CD4-positive, alpha-beta T cell treated with Interleukin-21 for 1 hour (primary cell): ENCODE measurements around the gene GEN1.
A peak's percentile ranks its signal among the peaks of the same experiment; 100 is the strongest.

ENCODE experiments used
- DNase-seq: peaks from one replicate; pipeline ENCODE4 v3.0.0-alpha.2; 2020

GEN1 gene

GRCh38 chr2:17753803-17754663, at the start of gene GEN1, which contains the start of gene SMC6:
TSS of gene GEN1 (plus strand) at chr2:17754138. CDS start at chr2:17759944, 5,806 bp downstream.
TSS of gene SMC6 (minus strand) at chr2:17753810. CDS start at chr2:17745946, 7,864 bp downstream.
- DNase-seq, result peak; percentile 89

GRCh38 chr2:17706845-17707244, 47.1 kb upstream of the GEN1 start:
- DNase-seq, result no peak

GRCh38 chr2:17708501-17708900, 45.4 kb upstream of the GEN1 start:
- DNase-seq, result no peak

- DNase-seq, result no peak
Observed at GRCh38 chr2:17709897-17710296, 44.0 kb upstream of the GEN1 start.

GRCh38 chr2:17710547-17711248, 43.2 kb upstream of the GEN1 start:
- DNase-seq, result no peak

GRCh38 chr2:17713291-17713690, 40.6 kb upstream of the GEN1 start:
- DNase-seq, result no peak

- no peak for DNase-seq
Observed at GRCh38 chr2:17717666-17718065, 36.3 kb upstream of the GEN1 start.

- DNase-seq, result no peak
Observed at GRCh38 chr2:17718689-17719088, 35.2 kb upstream of the GEN1 start.

- peak; percentile 21 for DNase-seq
Observed at GRCh38 chr2:17719562-17720371, 34.2 kb upstream of the GEN1 start.

- DNase-seq, result no peak
Observed at GRCh38 chr2:17728210-17728609, 25.7 kb upstream of the GEN1 start.

GRCh38 chr2:17729880-17730279, 24.1 kb upstream of the GEN1 start:
- no peak for DNase-seq

- DNase-seq, result no peak
Observed at GRCh38 chr2:17733599-17733998, 20.3 kb upstream of the GEN1 start.

GRCh38 chr2:17735864-17736263, 18.1 kb upstream of the GEN1 start:
- no peak for DNase-seq

GRCh38 chr2:17736989-17737388, 16.9 kb upstream of the GEN1 start:
- DNase-seq, result no peak

GRCh38 chr2:17740203-17740602, 13.7 kb upstream of the GEN1 start:
- DNase-seq, result no peak

- no peak for DNase-seq
Observed at GRCh38 chr2:17747684-17748452, 6.1 kb upstream of the GEN1 start.

- DNase-seq, result no peak
Observed at GRCh38 chr2:17748745-17749144, 5.2 kb upstream of the GEN1 start.

- DNase-seq, result peak; percentile 15
Observed at GRCh38 chr2:17749753-17750438, 4.0 kb upstream of the GEN1 start.

GRCh38 chr2:17752246-17752645, 1.7 kb upstream of the GEN1 start:
- no peak for DNase-seq

- peak; percentile 37 for DNase-seq
Observed at GRCh38 chr2:17752892-17753802, 791 bp upstream of the GEN1 start.
